Body of pancreas (tissue), 4 donors: ENCODE results near the gene NRGN.

Source experiments
- CTCF ChIP-seq, 7 experiments: fragments of 450-650 bp in 4 of 7; fragments of 200-600 bp in 3 of 7; sonication (generic) in 3 of 7; IDR thresholded peaks; one replicate each; pipeline ENCODE4 v1.5.1; 2016 to 2019; ENCODE audit warnings: antibody characterized with exemption in 7 of 7
- POLR2A ChIP-seq, 3 donors: fragments of 450-650 bp; IDR thresholded peaks; one replicate each; pipeline ENCODE4 v1.6.1; 2016; ENCODE audit warnings: antibody characterized with exemption in 3 of 3, mild to moderate bottlenecking in 2 of 3

- TF ChIP-seq CTCF (IDR thresholded peaks at IDR 0.05) (no peak), POLR2A (IDR thresholded peaks at IDR 0.05) (no peak)
These were observed 20.2 kb upstream of the NRGN start for GRCh38 chr11:124719534-124719933.
